Hematopoietic multipotent progenitor cell treated with erythropoietin and hydrocortisone succinate and interleukin-3 and kit ligand, for 6 days (in vitro differentiated cells): ENCODE results near the gene PMIS2.
"Not testable (repeated sequence)": the region's sequence is repeated elsewhere in the genome, so short reads cannot be mapped to it uniquely, and the experiment has no call there.

ENCODE experiments used
- DNase-seq: peaks from one replicate; pipeline ENCODE4 v3.0.0-alpha.2; 2015

Gene PMIS2

DNA sequence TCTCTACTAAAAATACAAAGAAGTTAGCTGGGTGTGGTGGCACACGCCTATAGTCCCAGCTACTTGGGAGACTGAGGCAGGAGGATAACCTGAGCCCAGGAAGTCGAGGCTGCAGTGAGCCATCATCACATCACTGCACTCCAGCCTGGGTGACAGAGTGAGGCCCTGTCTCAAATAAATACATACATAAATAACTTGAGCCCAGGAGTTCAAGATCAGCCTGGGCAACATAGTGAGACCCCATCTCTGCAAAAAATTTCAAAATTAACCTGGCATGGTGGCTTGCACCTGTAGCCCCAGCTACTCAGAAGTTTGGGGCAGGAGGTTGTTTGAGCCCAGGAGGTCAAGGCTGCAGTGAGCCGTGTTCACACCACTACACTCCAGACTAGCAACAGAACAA is 9.1 kb downstream of the PMIS2 start:
- DNase-seq, result not testable (repeated sequence)

DNA sequence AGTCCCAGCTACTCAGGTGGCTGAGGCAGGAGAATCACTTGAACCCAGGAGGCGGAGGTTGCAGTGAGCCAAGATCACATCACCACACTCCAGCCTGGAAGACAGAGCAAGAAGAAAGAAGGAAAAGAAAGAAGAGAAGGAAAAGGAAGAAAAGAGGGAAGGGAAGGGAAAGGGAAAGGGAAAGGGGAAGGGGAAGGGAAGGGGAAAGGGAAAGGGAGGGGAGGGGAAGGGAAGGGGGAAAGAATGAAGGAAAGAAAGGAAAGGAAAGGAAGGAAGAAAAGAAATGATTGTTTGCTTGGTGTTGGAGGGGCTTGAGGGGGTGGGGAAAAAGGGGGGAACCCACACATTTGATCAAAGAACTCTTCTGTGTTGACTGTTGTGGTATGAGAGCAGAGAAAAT is 10.0 kb downstream of the PMIS2 start:
- no peak for DNase-seq

DNA sequence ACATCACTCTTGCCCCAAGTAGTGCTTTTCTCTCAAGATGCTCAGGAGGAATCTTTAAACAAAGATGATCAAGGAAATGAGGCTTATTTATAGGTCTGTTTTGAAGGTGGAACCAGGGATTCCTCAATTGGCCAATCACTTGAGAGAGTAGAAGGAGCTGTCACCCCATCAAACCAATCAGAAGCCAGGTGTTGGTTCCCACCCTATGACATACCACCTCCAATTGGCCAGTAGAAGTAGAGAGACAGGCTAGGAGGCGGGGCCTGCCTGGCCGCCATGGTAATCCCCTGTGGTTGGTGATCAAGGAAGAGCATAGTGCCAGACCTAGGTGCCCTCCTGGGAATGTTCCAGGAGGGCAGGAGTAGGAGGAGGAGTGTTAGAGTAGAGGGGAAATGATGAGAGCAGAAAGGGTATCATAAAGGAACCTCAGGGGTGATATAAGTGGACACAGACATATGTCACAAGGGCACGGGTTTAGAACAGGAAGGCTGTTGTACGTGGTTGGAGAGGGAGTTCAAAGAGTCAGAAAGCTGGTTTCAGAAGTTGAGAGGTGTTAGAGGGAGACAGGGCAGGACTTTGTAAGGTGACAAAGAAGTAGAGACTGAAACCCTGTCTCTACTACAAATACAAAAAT is 10.5 kb downstream of the PMIS2 start:
- peak; percentile 47 for DNase-seq

DNA sequence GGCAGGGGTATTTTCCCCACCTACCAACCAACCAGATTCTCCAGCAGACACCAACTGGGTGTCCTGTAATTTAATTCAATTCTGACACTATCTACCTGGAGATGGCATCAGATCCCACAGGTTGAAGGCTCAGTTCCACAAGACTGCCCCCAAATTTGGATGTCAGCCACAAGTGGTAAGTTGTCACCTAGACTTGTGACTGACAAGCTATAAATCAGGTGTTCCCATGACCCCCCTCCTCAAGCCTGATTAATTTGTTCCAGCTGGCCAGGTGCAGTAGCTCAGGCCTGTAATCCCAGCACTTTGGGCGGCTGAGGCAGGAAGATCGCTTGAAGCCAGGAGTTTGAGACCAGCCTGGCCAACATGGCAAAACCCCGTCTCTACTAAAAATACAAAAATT is 16.0 kb downstream of the PMIS2 start:
- DNase-seq, result no peak

DNA sequence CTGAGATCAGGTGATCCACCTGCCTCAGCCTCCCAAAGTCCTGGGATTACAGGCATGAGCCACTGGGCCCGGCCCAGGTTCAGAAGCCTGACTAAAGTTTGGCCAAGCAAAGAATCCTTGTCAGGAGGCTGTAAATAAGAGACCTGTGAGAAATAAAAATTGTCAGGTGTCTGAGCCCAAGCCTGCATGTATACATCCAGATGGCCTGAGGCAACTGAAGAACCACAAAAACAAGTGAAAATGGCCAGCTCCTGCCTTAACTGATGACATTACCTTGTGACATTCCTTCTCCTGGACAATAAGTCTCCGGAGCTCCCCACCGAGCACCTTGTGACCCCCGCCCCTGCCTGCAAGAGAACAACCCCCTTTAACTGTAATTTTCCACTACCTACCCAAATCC is 18.5 kb downstream of the PMIS2 start:
- DNase-seq, result not testable (repeated sequence)

DNA sequence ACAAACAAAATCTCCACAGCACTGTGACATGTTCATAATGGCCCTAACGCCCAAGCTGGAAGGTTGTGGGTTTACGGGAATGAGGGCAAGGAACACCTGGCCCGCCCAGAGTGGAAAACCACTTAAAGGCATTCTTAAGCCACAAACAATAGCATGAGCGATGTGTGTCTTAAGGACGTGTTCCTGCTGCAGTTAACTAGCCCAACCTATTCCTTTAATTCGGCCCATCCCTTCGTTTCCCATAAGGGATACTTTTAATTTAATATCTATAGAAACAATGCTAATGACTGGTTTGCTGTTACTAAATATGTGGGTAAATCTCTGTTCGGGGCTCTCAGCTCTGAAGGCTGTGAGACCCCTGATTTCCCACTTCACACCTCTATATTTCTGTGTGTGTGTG is 21.2 kb downstream of the PMIS2 start:
- DNase-seq, result not testable (repeated sequence)

DNA sequence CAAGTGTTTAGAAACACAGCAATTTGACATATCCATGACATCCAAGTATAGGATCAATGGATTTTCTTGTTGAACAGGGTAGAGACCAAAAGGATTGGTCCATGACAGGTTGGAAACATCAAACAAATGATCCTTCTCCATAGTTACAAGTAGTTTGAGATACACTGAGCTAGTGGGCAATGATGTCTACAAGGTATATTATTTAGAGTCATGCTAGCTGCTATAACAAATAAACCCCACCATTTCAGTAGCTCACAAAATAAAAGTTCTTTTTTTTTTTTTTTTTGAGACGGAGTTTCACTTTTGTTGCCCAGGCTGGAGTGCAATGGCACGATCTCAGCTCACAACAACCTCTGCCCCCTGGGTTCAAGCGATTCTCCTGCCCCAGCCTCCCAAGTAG is 21.7 kb downstream of the PMIS2 start:
- DNase-seq, result no peak

DNA sequence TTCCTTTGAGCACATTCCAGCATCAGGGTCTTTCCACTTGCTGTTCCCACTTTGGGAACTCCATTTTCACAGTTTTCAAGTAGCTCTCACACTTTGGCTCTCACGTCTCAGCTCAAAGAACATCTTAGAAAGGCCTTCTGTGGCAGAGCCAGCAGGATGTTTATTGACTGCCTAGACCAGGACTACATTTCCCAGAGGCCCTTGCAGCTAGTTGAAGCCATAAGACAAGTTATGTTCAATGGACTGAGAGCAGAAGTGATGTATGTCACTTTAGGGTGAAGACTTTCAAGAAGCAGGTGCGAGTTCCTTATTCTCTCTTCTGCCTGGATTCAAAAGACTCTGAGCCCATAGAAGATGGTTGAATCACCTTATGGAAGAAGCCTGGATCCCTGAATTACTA is 22.3 kb downstream of the PMIS2 start:
- peak; percentile 44 for DNase-seq

DNA sequence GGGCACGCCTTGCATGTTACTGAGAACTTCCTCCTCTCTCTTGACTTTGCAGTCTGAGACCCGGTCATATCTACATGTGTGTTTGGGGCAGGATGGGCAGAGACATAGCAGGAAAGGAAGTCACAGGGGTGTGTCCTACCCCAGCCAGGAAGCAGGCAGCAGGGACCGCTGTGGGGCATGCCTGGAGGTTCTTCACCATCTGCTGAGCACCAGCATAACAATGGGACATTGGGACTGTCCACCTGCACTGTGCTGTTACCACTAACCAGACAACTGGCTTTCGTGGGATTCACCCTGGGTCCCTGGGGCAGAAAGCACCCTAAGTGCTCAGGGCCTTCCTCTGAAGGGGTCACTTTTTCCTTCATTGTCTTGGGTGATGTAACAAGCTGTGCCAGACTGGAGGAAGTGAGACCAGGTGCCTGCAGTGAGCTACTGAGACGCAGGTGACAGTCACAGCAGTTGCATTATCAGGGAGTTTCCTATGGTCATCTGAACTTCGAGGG is 23.9 kb downstream of the PMIS2 start:
- DNase-seq, result peak; percentile 55

DNA sequence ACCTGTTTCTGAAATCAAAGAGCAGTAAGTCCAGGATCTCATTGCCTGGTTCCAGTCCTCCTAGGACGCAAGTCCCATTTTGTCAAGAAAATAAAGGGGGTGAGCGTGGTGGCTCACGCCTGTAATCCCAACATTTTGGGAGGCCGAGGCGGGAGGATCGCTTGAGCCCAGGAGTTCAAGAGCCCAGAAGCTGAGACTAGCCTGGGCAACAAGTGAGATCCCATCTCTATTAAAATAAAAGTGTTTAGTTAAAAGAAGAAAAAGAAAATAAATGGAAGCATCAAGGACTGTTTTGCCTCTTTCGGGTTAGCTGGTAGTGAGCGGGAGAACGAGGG is 26.2 kb downstream of the PMIS2 start:
- DNase-seq, result no peak

DNA sequence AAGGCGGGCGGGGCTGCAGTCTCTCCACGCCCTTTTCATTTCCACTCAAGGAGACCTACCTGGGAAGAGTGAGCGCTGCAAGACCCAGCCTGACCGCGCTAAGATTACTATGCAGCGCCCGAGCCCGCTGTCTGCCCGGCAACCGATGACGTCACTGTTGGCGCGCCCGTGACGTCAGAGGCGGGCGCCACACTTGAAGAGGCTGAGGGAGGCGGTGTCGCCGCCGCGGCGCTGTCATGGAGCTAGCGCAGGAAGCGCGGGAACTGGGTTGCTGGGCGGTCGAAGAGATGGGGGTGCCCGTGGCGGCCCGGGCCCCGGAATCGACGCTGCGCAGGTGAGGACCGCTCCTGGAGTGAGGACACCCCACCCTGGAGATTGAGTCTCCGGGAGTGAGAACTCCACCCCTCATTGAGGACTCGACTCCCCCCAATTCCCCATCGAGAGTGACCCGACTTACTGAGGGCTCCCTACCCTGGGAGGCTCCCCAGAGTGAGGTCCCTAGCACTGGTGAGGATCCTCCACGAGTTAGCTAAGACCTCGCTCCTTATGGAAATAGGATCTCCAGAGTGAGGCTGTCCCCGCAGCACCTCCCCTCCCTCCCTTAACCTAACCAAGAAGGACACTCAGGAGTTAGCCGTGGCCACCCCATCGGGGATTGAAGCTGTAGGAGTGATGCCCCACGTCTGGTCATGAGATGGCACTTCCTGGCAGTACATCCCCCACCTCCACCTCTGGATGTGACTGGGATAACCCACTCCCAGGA is 26.8 kb downstream of the PMIS2 start, which contains the start of gene HAUS5:
Gene HAUS5 (plus strand): TSS at position 177 of the 763 bp plus-strand sequence. CDS start 60 bp downstream, at position 237.
- peak; percentile 95 for DNase-seq

DNA sequence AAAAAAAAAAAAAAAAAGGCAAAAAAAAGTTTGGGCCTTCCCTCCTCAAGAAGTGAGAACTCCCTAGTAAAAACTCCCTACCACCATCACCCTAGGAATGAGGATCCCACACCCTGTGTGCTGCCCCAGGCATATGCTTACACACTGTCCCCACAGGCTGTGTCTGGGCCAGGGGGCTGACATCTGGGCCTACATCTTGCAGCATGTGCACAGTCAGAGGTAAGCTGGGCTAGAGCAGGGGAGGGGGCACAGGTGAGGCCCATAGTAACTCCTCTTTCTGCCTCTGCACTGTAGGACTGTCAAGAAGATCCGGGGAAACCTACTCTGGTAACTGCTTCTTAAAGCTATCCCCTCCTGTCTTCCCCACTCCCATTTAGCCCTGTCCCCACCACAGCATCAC is 27.6 kb downstream of the PMIS2 start:
- DNase-seq, result no peak

DNA sequence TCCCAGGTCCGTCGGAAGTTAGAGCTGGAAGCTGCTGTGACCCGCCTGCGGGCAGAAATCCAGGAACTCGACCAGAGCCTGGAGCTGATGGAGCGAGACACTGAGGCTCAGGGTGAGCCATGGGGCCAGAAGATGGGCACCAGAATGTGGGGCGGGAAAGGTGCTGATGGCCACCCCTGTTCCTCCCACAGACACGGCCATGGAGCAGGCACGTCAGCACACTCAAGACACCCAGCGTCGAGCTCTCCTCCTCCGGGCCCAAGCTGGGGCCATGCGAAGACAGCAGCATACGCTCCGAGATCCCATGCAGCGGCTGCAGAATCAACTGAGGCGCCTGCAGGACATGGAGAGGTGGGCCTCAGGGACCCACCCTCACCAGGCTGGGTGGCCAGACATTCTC is 29.1 kb downstream of the PMIS2 start:
- DNase-seq, result no peak

DNA sequence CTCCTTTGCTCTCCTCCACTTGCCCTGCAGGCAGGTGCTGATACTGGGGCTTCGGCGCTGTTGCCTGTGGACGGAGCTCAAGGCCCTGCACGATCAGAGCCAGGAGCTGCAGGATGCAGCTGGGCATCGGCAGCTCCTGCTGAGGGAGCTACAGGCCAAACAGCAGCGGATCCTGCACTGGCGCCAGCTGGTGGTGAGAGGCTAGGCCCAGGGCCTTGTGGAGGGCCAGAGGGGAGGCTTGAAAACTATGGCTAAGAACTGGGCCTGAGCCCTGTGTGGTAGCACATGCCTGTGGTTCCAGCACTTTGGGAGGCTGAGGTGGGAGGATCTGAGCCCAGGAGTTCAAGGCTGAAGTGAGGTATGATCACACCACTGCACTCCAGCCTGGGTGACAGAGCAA is 32.9 kb downstream of the PMIS2 start:
- no peak for DNase-seq

DNA sequence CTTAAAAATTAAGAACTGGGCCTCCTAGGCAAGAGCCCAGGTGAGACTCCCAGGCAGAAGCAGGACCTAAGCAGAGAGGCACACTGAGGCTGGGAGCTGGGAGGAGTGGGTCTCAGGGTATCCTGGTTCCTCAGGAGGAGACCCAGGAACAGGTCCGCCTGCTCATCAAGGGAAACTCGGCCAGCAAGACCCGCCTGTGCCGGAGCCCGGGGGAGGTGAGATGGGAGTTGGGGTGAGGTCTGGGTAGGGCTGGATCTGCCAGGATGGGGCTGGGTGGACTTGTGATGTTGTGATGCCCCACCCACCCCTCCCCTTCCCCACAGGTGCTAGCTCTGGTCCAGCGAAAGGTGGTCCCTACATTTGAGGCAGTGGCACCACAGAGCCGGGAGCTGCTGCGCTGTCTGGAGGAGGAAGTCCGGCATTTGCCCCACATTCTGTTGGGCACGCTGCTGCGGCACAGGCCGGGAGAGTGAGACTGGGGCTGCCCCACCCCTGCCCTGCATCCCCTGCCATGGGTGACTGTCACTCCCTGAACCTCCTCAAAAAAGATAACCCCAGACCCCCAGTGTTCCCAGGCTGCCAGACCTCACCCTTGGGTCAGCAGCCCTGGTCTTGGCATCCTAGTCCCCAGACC is 33.4 kb downstream of the PMIS2 start:
- DNase-seq, result no peak

DNA sequence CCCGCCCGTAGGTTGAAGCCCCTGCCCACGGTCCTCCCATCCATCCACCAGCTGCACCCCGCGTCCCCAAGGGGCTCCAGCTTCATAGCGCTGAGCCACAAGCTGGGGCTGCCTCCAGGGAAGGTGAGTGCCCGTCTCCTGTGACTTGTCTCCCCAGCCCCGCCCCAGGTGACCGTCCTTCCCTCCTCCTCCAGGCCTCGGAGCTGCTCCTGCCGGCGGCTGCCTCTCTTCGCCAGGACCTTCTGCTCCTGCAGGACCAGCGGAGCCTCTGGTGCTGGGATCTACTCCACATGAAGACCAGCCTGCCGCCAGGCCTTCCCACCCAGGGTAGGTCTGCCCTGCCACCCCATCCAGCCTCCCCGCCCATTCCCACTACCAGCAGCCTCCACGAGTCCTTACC is 34.0 kb downstream of the PMIS2 start:
- DNase-seq, result no peak

DNA sequence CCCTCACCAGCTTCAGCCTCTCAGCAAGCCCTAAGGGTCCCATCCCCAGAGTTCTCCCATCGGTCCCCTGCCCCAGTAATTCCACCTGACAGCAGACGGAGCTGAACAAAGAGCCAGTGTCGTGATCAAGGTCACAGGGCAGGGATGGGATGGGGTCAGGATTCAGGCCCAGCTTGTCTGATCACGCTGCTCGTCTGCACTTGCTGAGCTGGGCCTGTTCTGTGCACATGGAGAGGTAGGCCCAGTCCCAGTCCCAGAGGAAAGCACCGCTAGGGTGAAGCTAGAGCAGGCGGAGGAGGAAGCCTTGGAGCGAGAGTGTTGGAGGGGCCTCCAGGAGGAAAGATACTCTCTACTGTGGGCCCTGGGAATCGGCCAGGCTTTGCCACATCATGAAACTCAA is 35.7 kb downstream of the PMIS2 start:
- no peak for DNase-seq

DNA sequence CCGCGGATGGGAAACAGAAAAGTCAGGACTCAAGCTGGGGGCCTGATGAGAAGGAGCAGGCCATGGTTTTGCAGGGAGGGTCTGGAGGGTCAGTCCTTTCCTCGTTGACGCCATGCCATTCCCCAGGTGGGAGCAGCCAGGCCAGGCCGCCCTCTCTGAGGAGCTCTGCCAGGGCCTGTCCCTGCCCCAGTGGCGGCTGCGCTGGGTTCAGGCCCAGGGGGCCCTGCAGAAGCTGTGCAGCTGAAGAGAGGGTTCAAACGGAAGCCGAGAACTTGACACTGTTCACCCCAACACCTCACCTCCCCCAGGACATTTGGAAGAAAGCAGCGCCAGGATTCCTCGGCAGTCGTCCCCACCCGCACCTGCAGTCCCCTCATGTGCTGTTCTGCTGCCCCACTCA is 36.8 kb downstream of the PMIS2 start:
- DNase-seq, result no peak

DNA sequence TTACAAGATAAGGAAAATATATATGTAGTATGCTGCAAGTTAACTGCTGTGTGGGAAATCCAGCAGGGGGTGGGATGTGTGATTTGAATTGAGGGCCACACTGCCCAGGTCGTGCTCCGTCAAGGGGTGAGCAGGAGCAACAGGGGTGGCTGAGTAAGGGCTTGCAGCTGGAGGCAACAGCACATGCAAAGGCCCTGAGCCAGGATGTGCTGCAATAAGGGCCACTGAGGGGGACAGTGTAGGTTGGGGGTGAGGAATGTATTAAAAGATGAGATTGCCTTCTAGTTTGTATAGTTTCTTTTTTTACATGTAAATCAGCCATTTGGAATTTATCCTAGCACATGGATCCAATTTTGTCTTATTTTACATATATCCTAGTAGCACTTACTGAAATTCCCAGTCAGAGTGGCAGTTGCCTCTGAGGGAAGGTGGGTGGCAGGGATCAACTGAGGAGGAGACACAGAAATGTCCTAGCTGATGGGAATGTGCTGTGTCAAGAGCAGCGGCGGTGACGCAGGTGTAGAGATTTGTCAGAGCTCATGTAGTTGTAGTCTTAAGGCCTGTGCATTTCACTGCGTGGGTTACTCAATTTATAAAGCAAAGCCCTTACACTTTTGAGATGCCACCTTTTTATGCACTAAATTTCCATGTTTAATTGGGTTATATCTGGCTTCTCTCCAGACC is 37.5 kb downstream of the PMIS2 start:
- DNase-seq, result no peak

DNA sequence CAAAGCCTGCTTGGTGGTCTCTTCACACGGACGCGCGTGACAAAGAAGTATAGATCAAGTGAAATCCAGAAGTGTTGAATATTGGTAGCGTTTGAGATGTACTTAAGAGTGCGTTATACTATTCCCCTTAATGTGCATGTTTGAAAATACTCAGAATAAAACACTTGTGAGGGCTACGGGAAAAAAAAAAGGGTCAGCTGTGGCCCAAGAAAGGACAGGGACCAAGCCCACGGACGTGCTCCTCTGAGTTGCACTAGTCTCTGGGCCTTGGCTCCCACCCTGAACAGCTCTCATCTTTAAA is 42.2 kb downstream of the PMIS2 start:
- DNase-seq, result no peak

DNA sequence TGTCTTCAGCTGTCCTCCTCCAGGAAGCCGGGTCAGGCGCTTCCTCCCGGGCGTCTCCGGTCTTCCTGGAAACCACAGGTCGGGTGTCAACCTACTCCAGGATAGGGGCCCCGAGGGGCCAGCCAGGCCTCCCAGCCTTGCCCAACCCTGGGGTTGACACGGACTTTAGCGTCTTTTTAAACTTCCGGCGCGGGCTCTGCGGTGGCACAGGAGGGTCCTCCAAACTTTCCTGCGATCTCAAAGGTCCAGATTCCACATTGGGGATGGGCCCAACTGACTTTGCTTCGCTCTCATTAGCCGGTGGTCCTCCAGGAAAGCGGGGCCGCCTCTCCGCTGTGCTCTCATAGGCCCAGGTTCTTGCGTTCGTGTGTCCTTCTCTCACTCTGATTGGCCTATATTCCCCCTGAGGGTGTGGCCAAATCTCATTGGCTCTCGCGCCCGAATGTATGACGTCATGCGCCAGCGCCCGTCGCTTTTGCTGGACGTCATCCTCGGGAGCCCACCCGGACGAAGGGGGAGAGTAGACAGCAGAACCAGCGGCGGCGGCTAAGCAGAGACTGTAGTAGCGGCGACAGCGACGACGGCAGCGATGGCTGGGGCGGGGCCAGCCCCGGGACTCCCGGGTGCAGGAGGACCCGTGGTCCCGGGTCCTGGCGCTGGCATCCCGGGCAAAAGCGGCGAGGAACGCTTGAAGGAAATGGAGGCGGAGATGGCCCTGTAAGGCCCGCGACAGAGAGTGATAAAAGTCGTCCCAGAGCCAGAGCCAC is 42.8 kb downstream of the PMIS2 start, which contains the start of gene RBM42:
Gene RBM42 (plus strand): TSS at position 472 of the 767 bp plus-strand sequence. CDS start 118 bp downstream, at position 590.
- peak; percentile 100 for DNase-seq

DNA sequence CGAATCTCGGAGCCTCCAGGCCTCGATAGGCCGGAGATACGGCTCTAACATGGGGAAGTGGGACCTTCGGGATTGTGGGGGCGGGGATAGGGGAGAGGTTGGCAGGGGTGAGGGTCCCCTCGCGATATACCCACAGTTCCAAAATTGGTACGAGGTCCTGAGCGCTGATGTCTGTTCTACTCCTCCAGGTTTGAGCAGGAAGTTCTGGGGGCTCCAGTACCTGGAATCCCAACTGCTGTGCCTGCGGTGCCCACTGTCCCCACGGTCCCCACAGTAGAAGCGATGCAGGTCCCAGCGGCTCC is 43.3 kb downstream of the PMIS2 start:
- no peak for DNase-seq
